GM21723 (cell line): Measurements from ENCODE around the gene DHX57.
A peak's percentile ranks its signal among the peaks of the same experiment; 100 is the strongest.

ENCODE experiments used
- ATAC-seq: cut with Tn5 transposase; IDR thresholded peaks from one replicate; pipeline ENCODE4 v1.9.1; 2021; ENCODE audit warnings: mild to moderate bottlenecking, moderate library complexity; ENCODE audit not compliant: unreplicated experiment

The DHX57 gene

GRCh38 chr2:38866773-38867443 is 8.8 kb downstream of the DHX57 start:
- ATAC-seq = no peak

GRCh38 chr2:38863061-38863695 is 12.6 kb downstream of the DHX57 start:
- no peak for ATAC-seq

GRCh38 chr2:38862476-38862875 is 13.3 kb downstream of the DHX57 start:
- no peak for ATAC-seq

GRCh38 chr2:38856165-38856564 is 19.6 kb downstream of the DHX57 start:
- ATAC-seq = no peak

GRCh38 chr2:38850045-38850444 is 25.7 kb downstream of the DHX57 start:
- ATAC-seq = peak; percentile 98

GRCh38 chr2:38836791-38837190 is 38.9 kb downstream of the DHX57 start:
- peak; percentile 6 for ATAC-seq

- peak; percentile 95 for ATAC-seq
Measured at GRCh38 chr2:38835990-38836389, 39.7 kb downstream of the DHX57 start.

GRCh38 chr2:38835015-38835601 is 40.6 kb downstream of the DHX57 start:
- ATAC-seq = no peak

- no peak for ATAC-seq
Measured at GRCh38 chr2:38830526-38831159, 45.1 kb downstream of the DHX57 start.

GRCh38 chr2:38829971-38830370 is 45.8 kb downstream of the DHX57 start:
- no peak for ATAC-seq

GRCh38 chr2:38828460-38828859 is 47.3 kb downstream of the DHX57 start:
- ATAC-seq = no peak

GRCh38 chr2:38827539-38828145 is 48.1 kb downstream of the DHX57 start:
- ATAC-seq = peak; percentile 60

- no peak for ATAC-seq
Measured at GRCh38 chr2:38825956-38826355, 49.8 kb downstream of the DHX57 start.

GRCh38 chr2:38824906-38825305 is 50.8 kb downstream of the DHX57 start:
- no peak for ATAC-seq

- ATAC-seq = no peak
Measured at GRCh38 chr2:38823386-38823785, 52.3 kb downstream of the DHX57 start.

- no peak for ATAC-seq
Measured at GRCh38 chr2:38818565-38818964, 57.2 kb downstream of the DHX57 start.

GRCh38 chr2:38815936-38816335 is 59.8 kb downstream of the DHX57 start:
- ATAC-seq = no peak

- no peak for ATAC-seq
Measured at GRCh38 chr2:38810488-38810887, 65.2 kb downstream of the DHX57 start.

- no peak for ATAC-seq
Measured at GRCh38 chr2:38808677-38809076, 67.1 kb downstream of the DHX57 start.

GRCh38 chr2:38806733-38807059 is 69.0 kb downstream of the DHX57 start:
- no peak for ATAC-seq

GRCh38 chr2:38806015-38806732 is 69.6 kb downstream of the DHX57 start:
- no peak for ATAC-seq
